K562 (cell line): ENCODE data around the gene CCDC106. TPM values are rescaled to one million over a fixed set of nuclear protein-coding genes. Genes with fewer than 3 reads are reported as not detected.

Experiments used
- BACH1 ChIP-seq: fragments of 200-800 bp; sonication (Bioruptor generic); IDR thresholded peaks from 2 replicates; pipeline ENCODE4 v1.6.1; 2016; ENCODE audit warnings: missing genetic modification characterization, missing compliant biosample characterization
- CBX8 ChIP-seq: fragments of 200-600 bp; sonication (generic); IDR thresholded peaks from 2 replicates; pipeline ENCODE4 v1.6.1; 2012; ENCODE audit warnings: borderline replicate concordance, mixed run types, low read depth, mild to moderate bottlenecking, moderate library complexity, mixed read lengths, low read length, control low read depth, inconsistent platforms; ENCODE audit not compliant: poor library complexity, severe bottlenecking; ENCODE audit errors: extremely low read depth
- E2F3 ChIP-seq: fragments of 250-450 bp; sonication (Bioruptor Pico); IDR thresholded peaks from 2 replicates; pipeline ENCODE4 v1.4.0; 2020; ENCODE audit warnings: mild to moderate bottlenecking
- IRF2 ChIP-seq: sonication (generic); formaldehyde crosslinking; IDR thresholded peaks from 2 replicates; pipeline ENCODE4 v1.8.1; 2022; ENCODE audit warnings: mild to moderate bottlenecking, missing genetic modification reagents
- RAD21 ChIP-seq, 2 experiments: fragments of 250-450 bp in 1 of 2; fragments of 450-650 bp in 1 of 2; sonication (Bioruptor Pico) in 1 of 2; formaldehyde crosslinking in 1 of 2; IDR thresholded peaks in 1 of 2; conservative IDR thresholded peaks in 1 of 2; 2 replicates each; pipeline versions ENCODE4 v1.4.0 to v1.8.0; 2020 to 2022; ENCODE audit warnings: mild to moderate bottlenecking in 2 of 2, moderate library complexity in 1 of 2
- RFX5 ChIP-seq: IDR thresholded peaks from 2 replicates; pipeline ENCODE4 v1.6.1; 2011; ENCODE audit warnings: low read depth, mild to moderate bottlenecking, improper control_type of control experiment, low read length
- SMAD2 ChIP-seq: fragments of 150-350 bp; IDR thresholded peaks from 2 replicates; pipeline ENCODE4 v1.6.1; 2014; ENCODE audit warnings: low read depth, mild to moderate bottlenecking, low read length
- SP1 ChIP-seq: sonication (generic); formaldehyde crosslinking; IDR thresholded peaks from 2 replicates; pipeline ENCODE4 v1.8.1; 2022; ENCODE audit warnings: mild to moderate bottlenecking, missing genetic modification reagents
- SPI1 ChIP-seq: IDR thresholded peaks from 2 replicates; pipeline ENCODE4 v1.6.1; 2011; ENCODE audit warnings: low read depth, low read length, control low read depth, borderline replicate concordance
- SRF ChIP-seq, 2 experiments: fragments of 250-450, 450-650 bp in 1 of 2; sonication (Bioruptor Pico) in 1 of 2; sonication (generic) in 1 of 2; formaldehyde crosslinking; IDR thresholded peaks; 2 replicates each; pipeline versions ENCODE4 v1.5.0 to v1.5.1; 2020 to 2022; ENCODE audit warnings: mild to moderate bottlenecking in 1 of 2, missing genetic modification reagents in 1 of 2
- TAF1 ChIP-seq: IDR thresholded peaks from 2 replicates; pipeline ENCODE4 v1.6.1; 2011; ENCODE audit warnings: mild to moderate bottlenecking, low read length, moderate library complexity; ENCODE audit not compliant: insufficient read depth, control insufficient read depth, severe bottlenecking; ENCODE audit errors: extremely low read depth
- THRAP3 ChIP-seq: fragments of 450-650 bp; IDR thresholded peaks from 2 replicates; pipeline ENCODE4 v1.6.1; 2016; ENCODE audit warnings: mild to moderate bottlenecking, inconsistent platforms, borderline replicate concordance
- ZNF354B ChIP-seq: fragments of 250-450 bp; sonication (Bioruptor Pico); IDR thresholded peaks from 2 replicates; pipeline ENCODE4 v1.4.0; 2020
- ZNF551 ChIP-seq: fragments of 250-450 bp; sonication (Bioruptor Pico); IDR thresholded peaks from 2 replicates; pipeline ENCODE4 v1.5.0; 2021; ENCODE audit warnings: mild to moderate bottlenecking, moderate library complexity
- ZNF57 ChIP-seq: fragments of 450-650 bp; formaldehyde crosslinking; IDR thresholded peaks from 2 replicates; pipeline ENCODE4 v1.4.0; 2020; ENCODE audit warnings: mild to moderate bottlenecking, moderate library complexity
- polyA plus RNA-seq, 8 experiments: library from polyadenylated mRNA; depleted of rRNA in 4 of 8; stranded (reverse) in 5 of 8; unstranded in 3 of 8; fragments of >200 nt; fragmentation: Nextera tagmentation in 2 of 8; fragmentation: Illumina TruSeq in 1 of 8; extraction: Ambion mirVana in 2 of 8; extraction: Trizol in 1 of 8; gene quantifications; 2 replicates each; pipeline versions ENCODE4 v1.2.1 to v1.2.3, GENCODE V29; 2011 to 2014; ENCODE audit warnings: inconsistent platforms in 1 of 8, missing spikeins in 1 of 8
- total RNA-seq, 7 experiments: library from RNA; depleted of rRNA in 6 of 7; stranded (reverse); fragments of >200 nt in 6 of 7; fragmentation: Illumina TruSeq in 2 of 7; extraction: Trizol in 2 of 7; gene quantifications; 2 replicates each; pipeline versions ENCODE4 v1.2.1 to v1.2.3, GENCODE V29; 2011 to 2021; ENCODE audit warnings: low replicate concordance in 1 of 7
- TF ChIP-seq, protein P1 (sequence below): fragments of 450-650 bp; formaldehyde crosslinking; conservative IDR thresholded peaks from 2 replicates; pipeline ENCODE4 v1.4.0; 2022; ENCODE audit warnings: mild to moderate bottlenecking, missing genetic modification characterization
- TF ChIP-seq, protein P2 (sequence below): fragments of 450-650 bp; IDR thresholded peaks from 2 replicates; pipeline ENCODE4 v1.6.1; 2017; ENCODE audit warnings: antibody characterized with exemption
- TF ChIP-seq, protein P3 (sequence below): fragments of 250-450 bp; sonication (Bioruptor Pico); IDR thresholded peaks from 2 replicates; pipeline ENCODE4 v1.6.1; 2021; ENCODE audit warnings: mild to moderate bottlenecking
- TF ChIP-seq, protein P4 (sequence below): fragments of 250-450 bp; sonication (Bioruptor Pico); IDR thresholded peaks from 2 replicates; pipeline ENCODE4 v1.8.0; 2021; ENCODE audit warnings: mild to moderate bottlenecking, moderate library complexity
- TF ChIP-seq, protein P5 (sequence below), 2 experiments: fragments of 450-650 bp; IDR thresholded peaks; 2 replicates each; pipeline ENCODE4 v1.6.1; 2016

CCDC106 gene
- total and polyA plus RNA-seq, 9 of the 15 experiments (the other 6 are each of a cell fraction or from before 2014, with no cell fraction given) = 0.10 to 27.5 (median 15.0) TPM; not detected in 1

GRCh38 chr19:55598719-55599467, 49.1 kb upstream of the CCDC106 start (continued):
- TF ChIP-seq CBX8 (no peak), IRF2 (CRISPR knock-in tag) (no peak), RFX5 (no peak), ZNF57 (CRISPR knock-in tag) (peak; percentile 48; the same call in 1 of the 2 replicates), SRF (CRISPR knock-in tag; IDR thresholded peaks at IDR 0.05) (peak in 1 of 2 experiments; percentile 70; a peak in 2 of 4 replicates), SPI1 (peak; percentile 53; the same call in 1 of the 2 replicates), SP1 (CRISPR knock-in tag) (peak; percentile 64), TAF1 (peak; percentile 86), THRAP3 (no peak), BACH1 (no peak), ZNF354B (CRISPR knock-in tag) (no peak), E2F3 (CRISPR knock-in tag) (no peak), RAD21 (CRISPR knock-in tag; conservative IDR thresholded peaks at IDR 0.05 in 1 of 2, IDR thresholded peaks at IDR 0.05 in 1 of 2) (0 out of 4 replicates have a peak, but pooled peaks of 1 of the 2 experiments have one; percentile 11), ZNF551 (CRISPR knock-in tag) (no peak), SMAD2 (no peak)
- TF ChIP-seq, protein P1, sequence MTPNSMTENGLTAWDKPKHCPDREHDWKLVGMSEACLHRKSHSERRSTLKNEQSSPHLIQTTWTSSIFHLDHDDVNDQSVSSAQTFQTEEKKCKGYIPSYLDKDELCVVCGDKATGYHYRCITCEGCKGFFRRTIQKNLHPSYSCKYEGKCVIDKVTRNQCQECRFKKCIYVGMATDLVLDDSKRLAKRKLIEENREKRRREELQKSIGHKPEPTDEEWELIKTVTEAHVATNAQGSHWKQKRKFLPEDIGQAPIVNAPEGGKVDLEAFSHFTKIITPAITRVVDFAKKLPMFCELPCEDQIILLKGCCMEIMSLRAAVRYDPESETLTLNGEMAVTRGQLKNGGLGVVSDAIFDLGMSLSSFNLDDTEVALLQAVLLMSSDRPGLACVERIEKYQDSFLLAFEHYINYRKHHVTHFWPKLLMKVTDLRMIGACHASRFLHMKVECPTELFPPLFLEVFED (CRISPR knock-in tag) = no peak; the same call in none of the 2 replicates
- TF ChIP-seq, protein P2, sequence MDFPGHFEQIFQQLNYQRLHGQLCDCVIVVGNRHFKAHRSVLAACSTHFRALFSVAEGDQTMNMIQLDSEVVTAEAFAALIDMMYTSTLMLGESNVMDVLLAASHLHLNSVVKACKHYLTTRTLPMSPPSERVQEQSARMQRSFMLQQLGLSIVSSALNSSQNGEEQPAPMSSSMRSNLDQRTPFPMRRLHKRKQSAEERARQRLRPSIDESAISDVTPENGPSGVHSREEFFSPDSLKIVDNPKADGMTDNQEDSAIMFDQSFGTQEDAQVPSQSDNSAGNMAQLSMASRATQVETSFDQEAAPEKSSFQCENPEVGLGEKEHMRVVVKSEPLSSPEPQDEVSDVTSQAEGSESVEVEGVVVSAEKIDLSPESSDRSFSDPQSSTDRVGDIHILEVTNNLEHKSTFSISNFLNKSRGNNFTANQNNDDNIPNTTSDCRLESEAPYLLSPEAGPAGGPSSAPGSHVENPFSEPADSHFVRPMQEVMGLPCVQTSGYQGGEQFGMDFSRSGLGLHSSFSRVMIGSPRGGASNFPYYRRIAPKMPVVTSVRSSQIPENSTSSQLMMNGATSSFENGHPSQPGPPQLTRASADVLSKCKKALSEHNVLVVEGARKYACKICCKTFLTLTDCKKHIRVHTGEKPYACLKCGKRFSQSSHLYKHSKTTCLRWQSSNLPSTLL = no peak
- TF ChIP-seq, protein P3, sequence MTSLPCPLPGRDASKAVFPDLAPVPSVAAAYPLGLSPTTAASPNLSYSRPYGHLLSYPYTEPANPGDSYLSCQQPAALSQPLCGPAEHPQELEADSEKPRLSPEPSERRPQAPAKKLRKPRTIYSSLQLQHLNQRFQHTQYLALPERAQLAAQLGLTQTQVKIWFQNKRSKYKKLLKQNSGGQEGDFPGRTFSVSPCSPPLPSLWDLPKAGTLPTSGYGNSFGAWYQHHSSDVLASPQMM (CRISPR knock-in tag) = no peak
- TF ChIP-seq, protein P4, sequence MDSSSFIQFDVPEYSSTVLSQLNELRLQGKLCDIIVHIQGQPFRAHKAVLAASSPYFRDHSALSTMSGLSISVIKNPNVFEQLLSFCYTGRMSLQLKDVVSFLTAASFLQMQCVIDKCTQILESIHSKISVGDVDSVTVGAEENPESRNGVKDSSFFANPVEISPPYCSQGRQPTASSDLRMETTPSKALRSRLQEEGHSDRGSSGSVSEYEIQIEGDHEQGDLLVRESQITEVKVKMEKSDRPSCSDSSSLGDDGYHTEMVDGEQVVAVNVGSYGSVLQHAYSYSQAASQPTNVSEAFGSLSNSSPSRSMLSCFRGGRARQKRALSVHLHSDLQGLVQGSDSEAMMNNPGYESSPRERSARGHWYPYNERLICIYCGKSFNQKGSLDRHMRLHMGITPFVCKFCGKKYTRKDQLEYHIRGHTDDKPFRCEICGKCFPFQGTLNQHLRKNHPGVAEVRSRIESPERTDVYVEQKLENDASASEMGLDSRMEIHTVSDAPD (CRISPR knock-in tag) = no peak
- TF ChIP-seq, protein P5, sequence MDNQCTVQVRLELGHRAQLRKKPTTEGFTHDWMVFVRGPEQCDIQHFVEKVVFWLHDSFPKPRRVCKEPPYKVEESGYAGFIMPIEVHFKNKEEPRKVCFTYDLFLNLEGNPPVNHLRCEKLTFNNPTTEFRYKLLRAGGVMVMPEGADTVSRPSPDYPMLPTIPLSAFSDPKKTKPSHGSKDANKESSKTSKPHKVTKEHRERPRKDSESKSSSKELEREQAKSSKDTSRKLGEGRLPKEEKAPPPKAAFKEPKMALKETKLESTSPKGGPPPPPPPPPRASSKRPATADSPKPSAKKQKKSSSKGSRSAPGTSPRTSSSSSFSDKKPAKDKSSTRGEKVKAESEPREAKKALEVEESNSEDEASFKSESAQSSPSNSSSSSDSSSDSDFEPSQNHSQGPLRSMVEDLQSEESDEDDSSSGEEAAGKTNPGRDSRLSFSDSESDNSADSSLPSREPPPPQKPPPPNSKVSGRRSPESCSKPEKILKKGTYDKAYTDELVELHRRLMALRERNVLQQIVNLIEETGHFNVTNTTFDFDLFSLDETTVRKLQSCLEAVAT (IDR thresholded peaks at IDR 0.05) = peak in 1 of 2 experiments; percentile 63; a peak in 1 of 4 replicates
